GM12865 (cell line): Measurements from ENCODE around the gene MACROD1.

ENCODE experiments used
- DNase-seq: peaks from one replicate; pipeline ENCODE4 v3.0.0; 2010; ENCODE audit warnings: low read depth
- H3K4me3 ChIP-seq: 2 replicates; pipeline ENCODE4 v1.5.1; 2011; ENCODE audit warnings: mild to moderate bottlenecking, low read depth, low read length, control low read depth
- TF ChIP-seq, protein P1 (sequence below): IDR thresholded peaks from 2 replicates; pipeline ENCODE4 v1.5.1; 2011; ENCODE audit warnings: low read length, control low read depth, low read depth, inconsistent platforms; ENCODE audit not compliant: insufficient read depth; ENCODE audit errors: missing control alignments

MACROD1 gene

DNA sequence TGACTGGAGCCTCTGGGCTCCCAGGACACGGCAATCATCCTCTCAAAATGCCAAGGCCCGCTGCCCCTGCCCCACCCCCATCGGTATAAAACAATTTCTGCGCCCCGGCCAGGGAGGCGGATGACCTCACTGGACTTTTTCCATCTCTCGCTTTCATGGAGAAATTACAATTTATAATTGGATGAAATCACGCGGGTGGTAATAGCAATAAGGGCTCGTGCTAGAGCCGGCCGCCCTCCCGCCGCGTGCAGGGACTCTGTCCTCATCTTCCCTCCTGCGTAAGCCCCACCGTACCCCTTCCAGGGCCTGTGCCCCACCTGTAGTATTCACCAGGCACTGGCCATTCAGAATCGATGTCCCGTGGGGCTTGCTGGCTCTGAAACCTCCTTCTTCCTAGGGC is 64.5 kb downstream of the MACROD1 start:
- H3K4me3 ChIP-seq: no peak overlapping the region
- TF ChIP-seq, protein P1, sequence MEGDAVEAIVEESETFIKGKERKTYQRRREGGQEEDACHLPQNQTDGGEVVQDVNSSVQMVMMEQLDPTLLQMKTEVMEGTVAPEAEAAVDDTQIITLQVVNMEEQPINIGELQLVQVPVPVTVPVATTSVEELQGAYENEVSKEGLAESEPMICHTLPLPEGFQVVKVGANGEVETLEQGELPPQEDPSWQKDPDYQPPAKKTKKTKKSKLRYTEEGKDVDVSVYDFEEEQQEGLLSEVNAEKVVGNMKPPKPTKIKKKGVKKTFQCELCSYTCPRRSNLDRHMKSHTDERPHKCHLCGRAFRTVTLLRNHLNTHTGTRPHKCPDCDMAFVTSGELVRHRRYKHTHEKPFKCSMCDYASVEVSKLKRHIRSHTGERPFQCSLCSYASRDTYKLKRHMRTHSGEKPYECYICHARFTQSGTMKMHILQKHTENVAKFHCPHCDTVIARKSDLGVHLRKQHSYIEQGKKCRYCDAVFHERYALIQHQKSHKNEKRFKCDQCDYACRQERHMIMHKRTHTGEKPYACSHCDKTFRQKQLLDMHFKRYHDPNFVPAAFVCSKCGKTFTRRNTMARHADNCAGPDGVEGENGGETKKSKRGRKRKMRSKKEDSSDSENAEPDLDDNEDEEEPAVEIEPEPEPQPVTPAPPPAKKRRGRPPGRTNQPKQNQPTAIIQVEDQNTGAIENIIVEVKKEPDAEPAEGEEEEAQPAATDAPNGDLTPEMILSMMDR: no peak
- no peak for DNase-seq

DNA sequence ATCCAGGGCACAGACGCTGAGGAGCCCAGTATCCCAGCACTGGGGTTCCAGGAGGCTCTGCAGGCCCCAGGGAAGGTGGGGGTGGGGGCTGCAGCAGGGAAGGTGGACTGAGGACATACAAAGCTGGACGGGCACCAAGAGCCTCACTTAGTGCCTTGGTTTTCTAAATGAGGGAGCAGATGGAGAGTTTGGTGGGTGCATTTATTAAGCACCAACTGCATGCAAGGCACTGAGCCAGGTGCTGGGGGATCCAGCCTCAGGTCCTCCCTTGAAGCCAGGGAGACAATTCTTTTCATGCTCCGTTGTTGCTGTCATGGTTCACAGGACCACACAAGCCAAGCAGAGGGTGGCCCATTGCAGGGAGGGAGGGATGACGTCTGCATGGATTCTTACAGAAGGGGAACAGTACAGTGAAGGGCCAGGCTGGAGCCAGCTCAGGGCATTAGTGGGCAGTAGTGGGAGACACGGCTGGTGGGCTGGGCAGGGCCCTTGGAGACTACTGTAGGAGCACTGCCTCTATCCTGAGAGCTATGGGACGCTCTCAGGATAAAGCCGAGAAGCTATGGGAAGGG is 65.0 kb downstream of the MACROD1 start:
- no peak overlapping the region for H3K4me3 ChIP-seq
- no peak for DNase-seq
- TF ChIP-seq, protein P1: no peak

DNA sequence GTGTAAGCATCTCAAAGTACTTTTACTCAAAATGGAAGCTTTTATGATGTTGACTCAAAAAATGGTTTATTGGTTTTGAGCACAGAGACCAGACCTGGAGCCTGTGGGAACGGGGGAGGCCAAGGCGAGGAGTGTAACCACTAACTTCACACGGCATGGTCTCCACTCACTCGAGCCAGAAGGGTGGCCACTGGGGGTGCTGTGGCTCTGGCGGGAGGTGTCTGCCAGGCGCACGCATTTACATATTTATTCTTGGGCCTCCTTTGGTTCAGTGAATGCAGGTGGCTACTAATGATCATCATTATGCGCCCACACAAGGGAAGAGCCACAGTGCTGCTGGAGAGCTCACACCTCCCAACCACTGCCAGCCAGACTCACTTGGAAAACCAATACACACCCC is 65.6 kb downstream of the MACROD1 start:
- no peak overlapping the region for H3K4me3 ChIP-seq
- TF ChIP-seq, protein P1: peak; percentile 56
- DNase-seq: peak; percentile 54

DNA sequence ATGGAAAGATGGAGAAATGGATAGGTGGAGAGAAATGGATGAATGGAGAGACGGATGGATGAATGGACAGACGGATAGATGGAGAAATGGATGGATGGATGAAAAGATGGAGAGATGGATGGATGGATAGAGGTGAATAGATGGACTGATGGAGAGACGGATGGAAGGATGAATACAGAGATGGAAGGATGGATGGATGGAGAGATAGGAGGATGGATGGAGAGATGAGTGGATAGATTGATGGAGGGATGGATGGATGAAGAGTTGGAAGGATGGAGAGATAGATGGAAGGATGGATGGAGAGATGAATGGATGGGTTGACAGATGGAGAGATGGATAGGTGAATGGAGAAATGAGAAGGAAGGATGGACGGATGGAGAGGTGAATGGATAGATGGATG is 66.5 kb downstream of the MACROD1 start:
- DNase-seq: no peak

DNA sequence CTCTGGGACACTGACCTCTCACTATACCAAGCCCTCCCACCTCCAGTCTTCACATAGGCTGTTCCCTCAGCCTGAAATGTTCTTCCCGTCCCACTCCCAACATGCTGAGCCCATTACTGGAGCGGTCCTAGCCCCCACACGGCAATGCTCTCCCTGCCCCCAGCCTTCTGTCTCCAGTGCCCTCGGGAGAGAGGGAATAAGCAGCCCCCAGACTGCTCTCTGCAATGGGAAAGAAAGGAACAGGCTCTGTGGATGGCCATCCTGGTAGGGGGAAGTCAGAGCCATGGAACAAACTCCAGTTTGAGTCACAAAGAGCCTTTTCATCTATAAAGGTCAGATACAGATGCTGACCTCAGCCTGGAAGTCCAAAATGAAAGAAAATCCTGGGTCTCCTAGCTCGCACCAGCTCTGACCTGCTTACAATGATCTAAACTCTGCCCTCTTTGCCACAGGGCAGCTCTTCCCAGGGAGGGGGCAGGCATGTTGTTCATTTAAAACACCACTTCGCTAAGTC is 67.5 kb downstream of the MACROD1 start:
- no peak overlapping the region for H3K4me3 ChIP-seq
- TF ChIP-seq, protein P1: no peak
- no peak for DNase-seq

More for the DNA sequence above, 66.5 kb downstream of the MACROD1 start:
- TF ChIP-seq, protein P1: no peak
- no peak overlapping the region for H3K4me3 ChIP-seq

DNA sequence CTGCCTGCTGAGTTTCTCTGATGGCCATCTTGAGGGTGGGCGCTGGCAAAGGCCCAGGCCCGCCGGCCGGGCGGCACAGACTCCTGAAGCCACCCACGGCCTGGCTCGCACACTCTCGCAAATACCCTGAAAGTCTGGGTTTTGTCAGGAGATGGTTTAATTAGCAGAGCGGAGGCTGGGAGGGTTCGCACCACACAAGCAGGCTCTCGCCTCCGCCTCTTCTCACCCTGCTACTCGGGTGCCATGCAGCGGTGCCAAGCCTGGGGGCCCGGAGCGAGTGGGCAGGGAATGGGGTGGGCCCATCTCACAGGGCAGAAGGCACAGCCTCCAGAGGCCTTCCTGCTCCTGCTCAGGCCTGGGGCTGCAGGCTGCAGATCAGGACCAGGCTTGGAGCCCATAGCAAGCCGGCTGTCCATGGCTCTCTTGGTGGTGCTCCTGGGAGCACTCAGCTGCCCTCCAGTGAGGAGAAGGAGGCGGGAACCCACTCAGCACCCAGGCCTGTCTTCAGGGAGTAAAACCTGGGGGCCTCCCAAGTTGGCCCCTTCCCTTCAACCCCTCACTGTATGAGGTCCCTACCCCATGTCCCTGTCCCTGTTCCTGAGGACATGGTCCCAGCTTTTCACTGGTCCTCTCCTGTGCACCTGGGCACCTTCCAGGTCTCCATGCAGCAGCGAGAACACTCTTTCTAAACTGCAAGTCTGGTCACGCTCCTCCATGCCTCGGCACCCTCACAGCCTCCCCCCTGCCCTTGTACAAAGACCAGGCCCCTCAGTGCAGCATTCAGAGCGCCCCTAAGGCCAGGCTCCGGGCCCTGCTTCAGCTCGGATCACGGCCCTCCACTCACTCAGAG is 68.2 kb downstream of the MACROD1 start:
- no peak for DNase-seq
- H3K4me3 ChIP-seq: no peak overlapping the region
- TF ChIP-seq, protein P1: no peak
